ENCODE results near the gene GALK2.
"Not testable (repeated sequence)": the region's sequence is repeated elsewhere in the genome, so short reads cannot be mapped to it uniquely, and the experiment has no call there.

GALK2 gene

DNA sequence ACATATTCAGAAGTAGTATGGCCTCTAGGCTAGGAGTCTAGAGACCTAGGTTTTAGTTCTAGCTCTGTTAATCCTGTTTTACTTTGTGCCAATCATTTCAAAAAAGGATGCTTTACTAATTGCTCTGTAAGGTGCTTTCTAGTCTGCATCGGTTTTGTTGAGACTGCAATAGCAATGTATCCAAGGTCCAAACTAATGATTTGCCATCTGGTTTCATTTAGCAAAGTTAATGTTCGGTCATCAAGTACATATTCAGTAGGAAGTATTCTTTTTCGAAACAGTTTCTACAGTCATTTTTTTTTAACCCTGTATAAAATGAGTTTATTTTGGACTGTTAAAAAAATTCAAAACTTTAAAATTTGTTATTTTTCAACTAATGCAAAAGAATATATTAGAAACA lies 2.0 kb upstream of the GALK2 start:
- no peak for DNase-seq

DNA sequence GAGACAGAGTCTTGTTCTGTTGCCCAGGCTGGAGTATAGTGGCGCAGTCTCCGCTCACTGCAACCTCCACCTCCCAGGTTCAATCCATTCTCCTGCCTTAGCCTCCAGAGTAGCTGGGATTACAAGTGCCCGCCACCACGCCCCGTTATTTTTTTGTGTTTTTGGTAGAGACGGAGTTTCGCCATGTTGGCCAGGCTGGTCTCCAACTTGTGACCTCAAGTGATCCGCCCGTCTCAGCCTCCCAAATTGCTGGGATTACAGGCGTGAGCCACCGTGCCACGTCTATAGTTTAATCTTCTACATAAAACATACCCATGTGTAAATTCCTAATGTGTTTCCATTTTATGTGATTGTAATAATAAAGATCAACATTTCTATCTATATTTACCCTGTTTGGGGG lies 1.7 kb downstream of the GALK2 start:
- no peak for DNase-seq

GRCh38 chr15:49174902-49175301 lies 4.9 kb downstream of the GALK2 start:
- DNase-seq = no peak

DNA sequence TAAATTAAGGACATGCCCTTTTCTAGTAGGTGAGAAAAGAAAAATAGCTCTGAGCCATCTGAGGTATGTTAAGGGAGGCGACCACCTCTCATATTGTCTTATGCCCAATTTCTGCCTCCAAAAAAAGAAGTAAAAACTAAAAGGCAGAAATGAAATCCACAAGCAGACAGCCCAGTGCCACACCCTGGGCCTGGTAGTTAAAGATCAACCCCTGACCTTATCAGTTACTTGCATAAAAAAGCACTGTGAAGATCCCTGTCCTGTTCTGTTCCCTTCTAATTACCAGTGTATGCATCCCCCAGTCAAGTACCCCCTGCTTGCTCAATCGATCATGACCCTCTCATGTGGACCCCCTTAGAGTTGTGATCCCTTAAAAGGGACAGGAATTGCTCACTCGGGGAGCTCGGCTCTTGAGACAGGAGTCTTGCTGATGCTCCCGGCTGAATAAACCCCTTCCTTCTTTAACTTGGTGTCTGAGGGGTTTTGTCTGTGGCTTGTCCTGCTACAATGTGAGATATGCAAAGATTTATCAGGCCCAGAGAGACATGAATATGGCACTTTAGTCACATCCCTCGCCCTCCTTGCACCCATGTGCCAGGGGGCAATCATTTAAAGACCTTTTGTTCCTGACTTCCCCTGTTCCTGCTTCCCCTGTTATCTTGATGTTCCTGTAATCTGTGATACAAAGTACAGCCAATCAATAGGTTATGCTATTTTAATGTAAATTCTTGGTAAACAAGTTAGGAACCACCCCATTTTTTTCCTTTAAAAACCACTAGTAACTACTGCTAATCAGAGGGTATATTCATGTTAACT lies 5.7 kb downstream of the GALK2 start:
- not testable (repeated sequence) for DNase-seq

DNA sequence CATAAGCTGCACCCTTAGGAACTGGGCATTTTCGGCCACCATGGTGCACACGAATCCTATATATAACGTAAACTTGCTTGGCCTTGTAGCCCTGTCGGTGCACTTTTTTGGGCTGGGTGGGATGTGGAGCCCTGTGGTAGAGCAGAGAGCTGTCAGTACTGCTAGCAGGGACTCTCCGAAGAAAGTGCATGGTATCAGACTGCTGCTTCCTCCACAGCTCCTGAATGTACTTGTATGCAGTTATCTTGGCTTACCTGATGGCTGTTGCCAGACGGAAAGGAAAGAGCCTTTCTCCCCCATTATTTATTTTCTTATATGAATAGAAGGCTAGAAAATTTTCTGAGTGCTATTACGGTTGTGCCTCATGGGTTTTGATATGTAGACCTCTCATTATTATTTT lies 8.4 kb downstream of the GALK2 start:
- DNase-seq = peak; percentile 60

- no peak for DNase-seq
Measured at GRCh38 chr15:49179433-49180190, 9.6 kb downstream of the GALK2 start.

- DNase-seq = no peak
Measured at GRCh38 chr15:49182128-49182527, 12.1 kb downstream of the GALK2 start.

DNA sequence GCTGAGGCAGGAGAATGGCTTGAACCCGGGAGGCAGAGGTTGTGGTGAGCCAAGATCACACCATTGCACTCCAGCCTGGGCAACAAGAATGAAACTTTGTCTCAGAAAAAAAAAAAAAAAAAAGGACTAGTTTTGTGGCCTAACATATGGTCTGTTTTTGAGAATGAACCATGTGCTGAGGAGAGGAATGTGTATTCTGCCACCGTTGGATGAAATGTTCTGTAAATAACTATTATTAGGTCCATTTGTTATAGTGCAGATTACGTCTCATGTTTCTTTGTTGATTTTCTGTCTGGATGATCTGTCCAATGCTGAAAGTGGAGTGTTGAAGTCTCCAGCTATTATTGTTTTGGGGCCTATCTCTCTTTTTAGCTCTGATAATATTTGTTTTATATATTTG lies 13.7 kb downstream of the GALK2 start:
- DNase-seq = not testable (repeated sequence)

- DNase-seq = no peak
Measured at GRCh38 chr15:49185473-49185872, 15.4 kb downstream of the GALK2 start.

GRCh38 chr15:49187549-49188245 lies 17.6 kb downstream of the GALK2 start:
- no peak for DNase-seq

GRCh38 chr15:49188933-49189332 lies 18.9 kb downstream of the GALK2 start:
- no peak for DNase-seq

DNA sequence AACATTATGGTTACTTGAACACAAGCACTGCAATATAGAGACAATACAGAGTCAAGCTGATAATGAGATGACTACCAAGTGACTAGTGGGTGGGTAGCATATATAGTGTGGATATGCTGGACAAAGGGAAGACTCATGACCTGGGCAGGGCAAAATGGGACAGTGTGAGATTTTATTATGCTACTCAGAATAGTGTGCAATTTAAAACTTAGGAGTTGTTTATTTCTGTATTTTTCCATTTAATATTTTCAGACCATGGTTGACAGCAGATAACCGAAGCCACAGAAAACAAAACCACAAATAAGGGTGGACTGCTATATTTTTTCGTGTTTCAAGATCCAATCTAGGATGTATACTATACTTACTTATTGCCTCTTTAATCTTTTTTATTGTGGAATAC lies 19.6 kb downstream of the GALK2 start:
- DNase-seq = peak; percentile 64

DNA sequence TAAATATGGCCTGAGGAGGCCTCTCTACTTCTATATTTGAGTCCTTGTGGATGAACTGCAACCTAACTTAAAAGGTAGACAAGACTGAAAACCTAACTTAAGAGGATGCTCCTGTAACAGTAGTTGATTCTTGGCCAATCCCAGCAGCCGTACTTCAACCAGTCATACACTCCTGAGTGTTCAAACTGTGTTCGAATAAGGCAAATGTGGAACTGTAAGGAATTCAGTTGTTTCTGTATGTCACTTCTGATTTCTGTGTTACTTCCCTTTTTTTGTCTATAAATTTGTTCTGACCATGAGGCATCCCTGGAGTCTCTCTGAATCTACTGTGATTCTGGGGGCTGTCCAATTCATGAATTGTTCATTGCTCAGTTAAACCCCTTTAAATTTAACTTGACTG lies 20.5 kb downstream of the GALK2 start:
- DNase-seq = peak; percentile 70

DNA sequence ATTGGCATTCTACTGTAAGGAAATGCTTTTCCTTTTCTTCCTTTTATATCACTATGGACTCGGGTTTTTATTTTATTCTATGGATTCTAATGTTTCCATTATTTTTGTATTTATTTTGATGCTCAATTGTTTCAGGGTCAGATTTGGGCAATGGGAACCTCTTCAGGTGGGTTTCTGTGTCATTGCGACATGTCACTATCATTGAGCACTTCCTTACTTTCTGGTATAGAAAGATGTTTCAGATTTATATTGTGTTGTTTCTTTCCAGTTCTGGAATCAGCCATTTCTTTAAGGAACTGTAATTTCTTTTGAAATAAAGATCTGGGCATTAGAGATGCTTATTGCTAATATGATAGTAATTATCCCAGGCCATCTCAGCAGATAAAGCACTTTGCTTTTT lies 21.8 kb downstream of the GALK2 start:
- DNase-seq = no peak

DNA sequence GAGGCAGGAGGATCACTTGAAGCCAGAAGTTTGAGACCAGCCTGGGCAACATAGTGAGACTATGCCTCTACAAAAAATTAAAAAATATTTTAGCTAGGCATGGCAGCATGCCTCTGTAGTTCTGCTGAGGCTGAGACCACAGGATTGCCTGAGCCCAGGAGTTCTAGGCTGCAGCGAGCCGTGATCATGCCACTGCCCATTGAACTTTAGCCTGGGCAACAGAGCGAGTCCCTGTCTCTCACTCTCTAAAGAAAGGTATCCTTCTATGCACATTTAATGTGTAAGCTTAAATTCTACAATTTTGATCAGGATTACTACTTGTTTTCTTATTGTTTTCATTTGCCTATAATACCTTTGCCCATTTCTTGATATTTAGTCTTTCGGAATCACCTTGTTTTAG lies 26.8 kb downstream of the GALK2 start:
- DNase-seq = no peak

- no peak for DNase-seq
Measured at GRCh38 chr15:49199666-49200065, 29.6 kb downstream of the GALK2 start.

- no peak for DNase-seq
Measured at GRCh38 chr15:49200347-49200746, 30.3 kb downstream of the GALK2 start.

DNA sequence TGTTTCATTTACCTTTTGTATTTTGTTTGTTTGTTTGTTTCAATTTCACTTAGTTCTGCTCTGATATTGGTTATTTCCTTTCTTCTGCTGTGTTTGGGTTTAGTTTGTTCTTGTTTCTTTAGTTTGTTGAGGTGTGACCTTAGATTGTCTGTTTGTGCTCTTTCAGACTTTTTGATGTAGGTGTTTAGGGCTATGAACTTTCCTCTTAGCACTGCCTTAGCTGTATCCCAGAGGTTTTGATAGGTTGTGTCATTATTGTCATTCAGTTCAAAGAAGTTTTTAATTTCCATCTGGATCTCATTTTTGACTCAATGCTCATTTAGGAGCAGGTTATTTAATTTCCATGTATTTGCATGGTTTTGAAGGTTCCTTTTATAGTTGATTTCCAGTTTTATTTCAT lies 38.1 kb downstream of the GALK2 start:
- DNase-seq = not testable (repeated sequence)

- DNase-seq = no peak
Measured at GRCh38 chr15:49212897-49213296, 42.9 kb downstream of the GALK2 start.

DNA sequence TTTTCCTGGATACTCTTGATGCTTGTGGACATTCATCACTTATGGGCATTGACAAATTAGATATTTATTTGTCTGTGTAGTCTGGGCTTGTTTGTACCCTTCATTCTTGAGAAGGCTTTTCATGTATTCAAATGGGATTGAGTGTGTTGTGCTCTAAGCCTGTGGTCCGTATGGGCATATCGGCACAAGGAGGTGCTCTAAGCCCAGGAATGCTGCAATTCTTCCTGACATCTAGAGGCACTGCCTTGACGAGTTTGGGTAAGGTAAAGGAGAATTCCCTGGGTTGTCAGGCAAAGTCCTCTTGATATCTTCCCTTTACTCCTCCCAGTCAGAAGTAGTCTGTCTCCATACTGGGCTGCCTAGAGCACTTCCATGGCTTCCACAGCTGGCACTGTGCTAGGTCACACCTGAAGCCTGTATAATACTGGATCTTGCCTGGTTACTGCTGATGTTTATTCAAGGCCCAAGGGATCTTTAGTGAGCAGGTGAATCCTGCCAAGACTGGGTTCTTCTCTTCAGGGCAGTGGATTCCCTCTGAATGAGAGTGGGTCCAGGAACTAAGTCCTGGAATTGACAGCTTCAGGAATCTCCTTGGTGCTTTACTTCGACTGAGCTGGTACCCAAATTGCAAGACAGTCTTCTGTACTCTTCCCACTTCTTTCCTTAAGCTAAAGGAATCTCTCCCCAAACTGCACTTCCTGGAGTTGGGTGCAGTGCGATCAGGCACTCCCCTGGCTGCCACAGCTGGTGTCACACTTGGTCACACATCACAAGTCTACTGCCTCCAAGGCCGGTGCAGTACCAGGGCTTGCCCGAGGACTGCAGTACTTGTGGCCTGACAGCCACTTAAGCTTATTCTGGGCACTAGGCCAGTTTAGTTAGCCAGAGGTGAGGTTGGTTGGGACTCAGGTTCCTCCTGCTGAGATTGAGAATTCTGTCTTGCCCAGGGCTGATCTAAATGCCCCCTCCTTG lies 46.0 kb downstream of the GALK2 start:
- peak; percentile 50 for DNase-seq

GRCh38 chr15:49223536-49224274 lies 53.7 kb downstream of the GALK2 start:
- DNase-seq = peak; percentile 9

All from hematopoietic multipotent progenitor cell treated with erythropoietin and hydrocortisone succinate and interleukin-3 and kit ligand, for 4 days (in vitro differentiated cells).